Mucosa of stomach (tissue), 1 donor: ENCODE data around the gene PARD3.

Experiments used
- H3K27me3 ChIP-seq: one replicate; pipeline ENCODE4 v1.7.0; 2013; ENCODE audit warnings: mild to moderate bottlenecking, low read length; ENCODE audit not compliant: control insufficient read depth, insufficient read depth
- H3K36me3 ChIP-seq: one replicate; pipeline ENCODE4 v1.7.0; 2013; ENCODE audit warnings: low read length; ENCODE audit not compliant: control insufficient read depth, insufficient read depth
- H3K4me1 ChIP-seq: one replicate; pipeline ENCODE4 v1.7.0; 2013; ENCODE audit warnings: mild to moderate bottlenecking, low read length; ENCODE audit not compliant: control insufficient read depth, insufficient read depth
- H3K4me3 ChIP-seq: one replicate; pipeline ENCODE4 v1.7.0; 2013; ENCODE audit warnings: low read length
- H3K9ac ChIP-seq: one replicate; pipeline ENCODE4 v1.7.0; 2013; ENCODE audit warnings: mild to moderate bottlenecking, low read length, moderate library complexity
- H3K9me3 ChIP-seq: one replicate; pipeline ENCODE4 v1.7.0; 2013; ENCODE audit warnings: mild to moderate bottlenecking, low read length, moderate library complexity; ENCODE audit not compliant: control insufficient read depth
- donor health status: Pancreatic carcinoma.

Gene PARD3

GRCh38 chr10:34817586-34817985 lies 2.5 kb upstream of the PARD3 start:
- H3K9me3 ChIP-seq, result no peaks in the 10 kb centered on the region
- peaks cover 22% of the 10 kb centered on the region for H3K4me1 ChIP-seq
- H3K4me3 ChIP-seq, result no peak overlapping the region
- peaks cover 7% of the 10 kb centered on the region for H3K27me3 ChIP-seq
- no peaks in the 10 kb centered on the region for H3K36me3 ChIP-seq
- no peak overlapping the region for H3K9ac ChIP-seq

- peaks cover 7% of the 10 kb centered on the region for H3K27me3 ChIP-seq
- H3K4me1 ChIP-seq, result peaks cover 26% of the 10 kb centered on the region
- H3K4me3 ChIP-seq, result no peak overlapping the region
- no peaks in the 10 kb centered on the region for H3K9me3 ChIP-seq
- no peaks in the 10 kb centered on the region for H3K36me3 ChIP-seq
- no peak overlapping the region for H3K9ac ChIP-seq
These were observed 2.0 kb upstream of the PARD3 start for GRCh38 chr10:34817054-34817453.

DNA sequence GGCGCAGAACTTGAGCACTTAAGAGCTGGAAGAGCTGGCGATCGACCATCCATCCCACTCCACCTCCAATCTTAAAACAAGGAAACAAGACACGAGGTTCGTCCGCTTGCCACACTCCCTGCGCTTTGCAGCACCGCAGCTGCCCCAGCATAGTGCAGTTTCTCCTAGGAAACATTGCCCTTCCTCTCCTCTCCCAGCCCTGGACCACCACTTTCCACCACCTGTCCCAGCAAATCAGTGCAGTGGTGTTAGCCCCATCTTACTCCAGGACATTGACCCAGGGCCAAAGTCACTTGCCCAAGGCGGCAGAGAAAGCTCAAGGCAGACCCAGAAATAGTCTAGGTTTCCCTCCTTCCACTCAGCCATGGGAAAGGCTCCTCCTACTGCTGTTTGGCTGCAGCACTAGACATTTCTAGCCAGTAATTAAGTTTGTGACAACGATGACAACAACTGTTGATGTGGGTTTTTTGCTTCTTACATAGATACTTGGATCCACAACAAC lies 1.5 kb upstream of the PARD3 start:
- Histone ChIP-seq H3K9ac (no peak overlapping the region), H3K9me3 (no peaks in the 10 kb centered on the region), H3K27me3 (peaks cover 7% of the 10 kb centered on the region), H3K4me3 (no peak overlapping the region), H3K4me1 (peaks cover 26% of the 10 kb centered on the region), H3K36me3 (no peaks in the 10 kb centered on the region)

GRCh38 chr10:34816085-34816496 lies 995 bp upstream of the PARD3 start:
- Histone ChIP-seq H3K4me1 (peaks cover 26% of the 10 kb centered on the region), H3K9me3 (no peaks in the 10 kb centered on the region), H3K36me3 (no peaks in the 10 kb centered on the region), H3K27me3 (peaks cover 7% of the 10 kb centered on the region), H3K9ac (peak overlapping the region; percentile 34), H3K4me3 (no peak overlapping the region)

DNA sequence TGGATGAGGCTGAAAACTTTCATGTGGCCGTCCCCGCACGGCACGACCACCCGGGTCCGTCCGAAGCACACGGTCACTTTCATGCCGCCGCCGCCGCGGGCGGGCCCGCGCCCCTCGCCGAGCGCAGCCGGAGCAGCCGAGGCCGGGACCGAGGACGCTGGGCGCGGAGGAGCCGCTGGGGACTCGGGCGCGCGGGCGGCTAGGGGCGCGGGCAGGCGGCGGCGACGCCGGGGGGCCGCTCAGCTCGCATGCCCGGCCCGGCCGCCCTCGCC lies 247 bp downstream of the PARD3 start:
- Histone ChIP-seq H3K4me3 (no peak overlapping the region), H3K9ac (no peak overlapping the region), H3K9me3 (no peaks in the 10 kb centered on the region), H3K4me1 (peaks cover 26% of the 10 kb centered on the region), H3K36me3 (no peaks in the 10 kb centered on the region), H3K27me3 (peaks cover 7% of the 10 kb centered on the region)

DNA sequence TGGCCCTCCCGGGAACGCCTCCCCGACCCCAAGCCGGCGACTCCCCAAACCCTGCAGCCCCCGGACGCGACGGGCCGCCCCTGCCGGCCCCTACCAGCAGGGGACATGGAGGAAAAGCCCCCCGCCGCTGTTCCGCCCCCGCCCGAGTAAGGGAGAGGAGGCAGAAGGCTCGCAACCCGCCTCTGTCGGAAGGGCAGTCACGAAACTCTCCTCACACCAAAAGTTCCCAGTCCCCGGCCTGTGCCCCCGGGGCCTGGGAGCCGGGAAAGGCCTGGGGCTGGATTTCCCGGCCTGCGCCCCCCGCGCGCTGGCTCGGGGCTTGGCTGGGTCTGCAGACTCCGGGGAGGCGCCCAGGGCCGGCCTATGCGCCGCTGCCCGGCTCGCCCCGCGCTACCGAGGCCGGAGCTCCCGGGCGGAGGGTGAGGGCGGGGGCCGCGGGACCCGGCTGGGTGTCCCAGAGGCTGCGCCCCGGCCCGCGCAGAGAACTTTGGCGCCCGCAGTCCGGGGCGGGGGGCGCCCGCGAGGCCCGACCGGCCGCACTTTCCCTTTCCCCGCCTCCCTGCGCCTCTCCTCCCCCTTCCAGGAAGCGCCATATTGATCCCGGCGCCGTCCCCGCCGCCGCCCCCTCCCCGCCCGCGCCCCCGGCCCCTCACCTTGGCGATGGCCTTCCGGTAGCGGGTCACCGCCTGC lies 728 bp downstream of the PARD3 start:
- Histone ChIP-seq H3K4me3 (peak overlapping the region; percentile 69), H3K27me3 (peaks cover 7% of the 10 kb centered on the region), H3K36me3 (no peaks in the 10 kb centered on the region), H3K9me3 (no peaks in the 10 kb centered on the region), H3K9ac (peak overlapping the region; percentile 79), H3K4me1 (peaks cover 26% of the 10 kb centered on the region)

DNA sequence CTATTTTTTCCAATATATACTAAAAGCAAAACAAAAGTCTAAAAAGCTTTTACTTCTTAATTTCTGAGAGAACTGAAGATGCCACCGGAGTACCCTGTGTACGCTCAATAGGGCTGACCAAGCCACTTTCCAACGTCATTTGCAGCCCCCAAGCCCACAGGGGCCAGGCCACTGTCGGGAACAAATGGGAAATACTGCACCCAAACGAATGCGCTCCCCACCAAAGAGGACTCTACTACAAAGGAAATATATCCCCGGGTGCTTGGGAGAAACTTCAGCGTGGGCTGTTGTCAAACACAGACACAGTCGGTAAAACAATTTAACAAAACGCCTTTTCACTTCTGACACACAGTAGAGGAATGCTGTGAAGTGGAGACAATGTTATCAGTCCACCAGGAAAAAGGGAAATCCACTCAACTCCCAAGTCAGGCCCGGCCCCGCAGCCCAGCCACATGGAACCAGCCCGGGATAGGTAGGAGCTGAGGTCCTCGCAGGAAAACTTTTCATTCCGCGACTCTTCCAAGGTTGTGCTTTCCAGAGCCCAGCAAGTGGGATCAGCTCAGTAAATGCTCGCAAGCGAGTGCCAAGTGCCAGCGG lies 1.4 kb downstream of the PARD3 start:
- Histone ChIP-seq H3K4me3 (peak overlapping the region; percentile 69), H3K36me3 (no peaks in the 10 kb centered on the region), H3K9ac (peak overlapping the region; percentile 79), H3K9me3 (no peaks in the 10 kb centered on the region), H3K27me3 (peaks cover 7% of the 10 kb centered on the region), H3K4me1 (peaks cover 29% of the 10 kb centered on the region)

- H3K4me3 ChIP-seq, result no peak overlapping the region
- peaks cover 33% of the 10 kb centered on the region for H3K4me1 ChIP-seq
- no peaks in the 10 kb centered on the region for H3K9me3 ChIP-seq
- H3K36me3 ChIP-seq, result no peaks in the 10 kb centered on the region
- H3K27me3 ChIP-seq, result peaks cover 7% of the 10 kb centered on the region
- H3K9ac ChIP-seq, result no peak overlapping the region
These were observed 2.3 kb downstream of the PARD3 start for GRCh38 chr10:34812771-34813170.

DNA sequence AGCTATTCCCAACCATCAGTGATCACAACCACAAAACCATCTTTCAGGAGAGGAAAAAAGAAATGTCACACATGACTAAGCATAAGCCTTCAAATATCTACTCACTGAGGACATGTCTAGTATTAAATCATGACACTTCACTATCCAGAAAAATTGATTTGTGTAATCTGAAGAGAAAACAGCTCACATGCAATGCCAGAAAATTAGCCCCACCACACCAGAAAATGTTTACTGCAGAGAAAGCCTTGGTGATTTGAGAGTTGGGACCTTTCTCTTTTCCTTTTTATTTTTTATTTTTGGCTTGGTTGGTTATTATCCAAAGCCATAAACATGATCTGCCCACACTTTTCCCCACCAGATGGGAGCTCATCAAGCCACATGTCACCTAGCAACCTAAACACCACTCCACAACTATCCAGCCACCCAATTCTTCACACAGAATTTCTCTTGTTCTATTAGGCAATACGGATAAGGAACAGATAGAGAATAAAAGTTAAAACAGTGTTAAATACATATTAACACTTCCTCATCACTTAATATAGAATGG lies 3.1 kb downstream of the PARD3 start:
- Histone ChIP-seq H3K4me1 (peaks cover 33% of the 10 kb centered on the region), H3K9me3 (no peaks in the 10 kb centered on the region), H3K36me3 (no peaks in the 10 kb centered on the region), H3K4me3 (no peak overlapping the region), H3K9ac (no peak overlapping the region), H3K27me3 (peaks cover 7% of the 10 kb centered on the region)

- no peak overlapping the region for H3K4me3 ChIP-seq
- H3K27me3 ChIP-seq, result peaks cover 7% of the 10 kb centered on the region
- H3K36me3 ChIP-seq, result no peaks in the 10 kb centered on the region
- peaks cover 29% of the 10 kb centered on the region for H3K4me1 ChIP-seq
- H3K9ac ChIP-seq, result no peak overlapping the region
- no peaks in the 10 kb centered on the region for H3K9me3 ChIP-seq
These were observed 3.7 kb downstream of the PARD3 start for GRCh38 chr10:34811126-34811967.

GRCh38 chr10:34809796-34810195 lies 5.3 kb downstream of the PARD3 start:
- Histone ChIP-seq H3K4me3 (no peak overlapping the region), H3K9me3 (no peaks in the 10 kb centered on the region), H3K27me3 (no peaks in the 10 kb centered on the region), H3K9ac (no peak overlapping the region), H3K4me1 (peaks cover 21% of the 10 kb centered on the region), H3K36me3 (no peaks in the 10 kb centered on the region)
